DOHH2 (cell line): Measurements from ENCODE around the gene ZNF460.

Experiments used
- CTCF ChIP-seq: fragments of 200-600 bp; sonication (generic); IDR thresholded peaks from one replicate; pipeline ENCODE4 v1.5.1; 2014; ENCODE audit warnings: antibody characterized with exemption, mild to moderate bottlenecking, low read depth, low read length; ENCODE audit not compliant: poor library complexity, severe bottlenecking
- EZH2phosphoT487 ChIP-seq: fragments of 200-600 bp; sonication (generic); IDR thresholded peaks from 2 replicates; pipeline ENCODE4 v1.6.1; 2017; ENCODE audit warnings: borderline replicate concordance, mild to moderate bottlenecking, antibody characterized with exemption, low read length, moderate library complexity, mixed read lengths

GRCh38 chr19:57321116-57321515 is 40.8 kb downstream of the ZNF460 start:
- no peak for TF ChIP-seq CTCF
- TF ChIP-seq EZH2phosphoT487 = no peak
